PC-9 (cell line): ENCODE data around the gene SNX20. TPM values are rescaled to one million over a fixed set of nuclear protein-coding genes. Genes with fewer than 3 reads are reported as not detected.

Source experiments
- BruUV-seq: library from RNA; stranded (reverse); fragments of 400-500 nt; replicated peaks from 2 replicates; lab custom pipeline; 2021; lab: Mats Ljungman, UMichigan
- CTCF ChIA-PET: fragments of 300-600 bp; sonication (Branson Sonifier 250); formaldehyde crosslinking; loops from one replicate; lab custom pipeline; 2022; ENCODE audit warnings: antibody characterized with exemption; lab: Charles Lee
- POLR2A ChIA-PET: fragments of 300-600 bp; sonication (Branson Sonifier 250); formaldehyde crosslinking; loops from one replicate; lab custom pipeline; 2022; ENCODE audit warnings: antibody characterized with exemption; ENCODE audit not compliant: unreplicated experiment; lab: Charles Lee
- DNase-seq, 2 experiments: peaks; one replicate each; pipeline versions ENCODE4 v3.0.0 to v3.0.0-alpha.2; 2015 to 2022; ENCODE audit warnings: mixed read lengths in 1 of 2
- H2AFZ ChIP-seq: fragments of 200-600 bp; sonication (generic); 2 replicates; pipeline ENCODE4 v1.8.1; 2017; ENCODE audit warnings: antibody characterized with exemption
- H3F3A ChIP-seq: fragments of 200-600 bp; sonication (generic); 2 replicates; pipeline ENCODE4 v1.8.1; 2017; ENCODE audit warnings: antibody characterized with exemption, mild to moderate bottlenecking, low read depth; ENCODE audit not compliant: insufficient read depth
- H3K27ac ChIP-seq: fragments of 200-600 bp; sonication (generic); 2 replicates; pipeline ENCODE4 v1.6.1; 2016; ENCODE audit warnings: mixed run types
- H3K27me3 ChIP-seq: fragments of 200-600 bp; sonication (generic); 2 replicates; pipeline ENCODE4 v1.6.1; 2016; ENCODE audit warnings: low read depth, mixed run types; ENCODE audit not compliant: insufficient read depth
- H3K36me3 ChIP-seq: fragments of 200-600 bp; sonication (generic); 2 replicates; pipeline ENCODE4 v1.6.1; 2016; ENCODE audit warnings: low read depth, mixed run types
- H3K4me1 ChIP-seq: fragments of 200-600 bp; sonication (generic); replicated peaks from 2 replicates; pipeline ENCODE4 v1.6.1; 2016; ENCODE audit warnings: mixed run types; ENCODE audit not compliant: insufficient read depth
- H3K4me2 ChIP-seq: fragments of 200-600 bp; sonication (generic); 2 replicates; pipeline ENCODE4 v1.6.1; 2017; ENCODE audit warnings: mixed run types
- H3K4me3 ChIP-seq: fragments of 200-600 bp; sonication (generic); 2 replicates; pipeline ENCODE4 v1.6.1; 2016; ENCODE audit warnings: mixed run types
- H3K79me2 ChIP-seq: fragments of 200-600 bp; sonication (generic); 2 replicates; pipeline ENCODE4 v1.6.1; 2017; ENCODE audit warnings: low read depth, mixed run types
- H3K9me2 ChIP-seq: fragments of 200-600 bp; sonication (generic); 2 replicates; pipeline ENCODE4 v1.8.1; 2017; ENCODE audit warnings: mild to moderate bottlenecking; ENCODE audit not compliant: insufficient read depth
- H3K9me3 ChIP-seq: fragments of 200-600 bp; sonication (generic); 2 replicates; pipeline ENCODE4 v1.8.1; 2016; ENCODE audit warnings: low read depth; ENCODE audit not compliant: insufficient read depth
- H4K20me1 ChIP-seq: fragments of 200-600 bp; sonication (generic); 2 replicates; pipeline ENCODE4 v1.8.1; 2017; ENCODE audit not compliant: insufficient read depth
- EZH2 ChIP-seq: fragments of 200-600 bp; sonication (generic); IDR thresholded peaks from 2 replicates; pipeline ENCODE4 v1.8.0; 2017; ENCODE audit warnings: antibody characterized with exemption, low read depth
- intact Hi-C: fragments of 100-400 bp; cut with micrococcal nuclease; formaldehyde crosslinking; loops from one replicate; pipeline ENCODE4 v1.10.0; 2022; ENCODE audit not compliant: unreplicated experiment
- total RNA-seq: library from RNA; stranded (reverse); gene quantifications from 2 replicates; pipeline ENCODE4 v1.2.3, GENCODE V29; 2021
- TF ChIP-seq, protein P1 (sequence below): fragments of 200-600 bp; sonication (generic); conservative IDR thresholded peaks from 2 replicates; pipeline ENCODE4 v1.6.1; 2017; ENCODE audit warnings: mixed run types, antibody characterized with exemption, mild to moderate bottlenecking, moderate library complexity

The SNX20 gene
- total RNA-seq, 1 experiment from 2014 or later: not detected

DNA sequence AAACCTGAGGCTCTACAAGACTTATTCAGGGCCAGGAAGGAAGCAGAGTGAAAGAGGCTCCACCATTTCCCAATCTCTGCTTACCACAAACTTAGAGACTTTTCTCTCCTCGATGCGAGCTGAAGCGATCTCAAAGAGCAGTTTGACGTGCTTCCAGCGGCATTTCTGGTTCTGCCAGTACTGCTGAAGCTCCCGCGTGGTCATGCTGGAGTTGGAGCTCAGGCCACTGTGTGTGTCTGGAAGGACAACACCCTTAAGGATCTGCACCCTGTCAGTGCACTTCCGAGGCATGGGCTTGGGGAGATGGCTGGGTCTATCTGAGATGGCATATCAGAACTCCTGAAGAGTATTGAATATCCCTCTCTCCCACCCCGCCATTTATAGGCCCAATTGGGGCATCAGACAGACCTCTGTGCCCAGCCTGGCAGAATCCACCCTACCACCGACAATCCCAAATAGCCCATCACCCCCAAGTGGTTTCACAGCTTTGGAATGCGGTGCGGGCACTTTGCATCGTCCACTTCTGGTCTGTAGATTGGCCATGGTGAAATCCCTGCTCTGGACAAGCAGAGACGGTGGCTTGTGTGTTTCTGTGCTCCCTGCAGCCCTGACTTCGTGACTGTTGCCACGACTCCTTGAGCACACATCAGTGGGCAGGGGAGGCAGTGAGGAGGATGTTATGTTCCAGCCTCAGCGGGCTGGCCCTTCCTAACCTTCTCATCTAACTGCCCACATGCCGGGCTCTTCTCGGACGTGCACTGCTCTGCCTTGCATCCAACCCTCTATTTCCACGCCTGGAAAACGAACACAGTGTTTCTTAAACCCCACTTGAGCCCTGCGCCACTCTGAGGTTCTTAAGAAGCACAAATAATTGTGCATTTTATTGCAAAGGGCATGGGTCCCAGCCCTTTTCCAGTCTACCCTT lies 5.2 kb downstream of the SNX20 start:
- H3K79me2 ChIP-seq: no peaks in the 10 kb centered on the region
- H3K4me2 ChIP-seq: no peak overlapping the region
- intact Hi-C loops: loop anchor here (5.0 kb wide), 1 partner anchor 41 kb away; no protein-coding TSS in a partner anchor
- peak; percentile 53 to 58 for DNase-seq
- H3K9me3 ChIP-seq: peaks cover 21% of the 10 kb centered on the region; the same call in 1 of the 2 replicates
- H4K20me1 ChIP-seq: no peaks in the 10 kb centered on the region
- BruUV-seq: no TSS peak
- no peak overlapping the region for H3K4me3 ChIP-seq
- no peak overlapping the region for H3K27ac ChIP-seq
- H3K9me2 ChIP-seq: no peaks in the 10 kb centered on the region
- no peak for TF ChIP-seq EZH2
- TF ChIP-seq, protein P1, sequence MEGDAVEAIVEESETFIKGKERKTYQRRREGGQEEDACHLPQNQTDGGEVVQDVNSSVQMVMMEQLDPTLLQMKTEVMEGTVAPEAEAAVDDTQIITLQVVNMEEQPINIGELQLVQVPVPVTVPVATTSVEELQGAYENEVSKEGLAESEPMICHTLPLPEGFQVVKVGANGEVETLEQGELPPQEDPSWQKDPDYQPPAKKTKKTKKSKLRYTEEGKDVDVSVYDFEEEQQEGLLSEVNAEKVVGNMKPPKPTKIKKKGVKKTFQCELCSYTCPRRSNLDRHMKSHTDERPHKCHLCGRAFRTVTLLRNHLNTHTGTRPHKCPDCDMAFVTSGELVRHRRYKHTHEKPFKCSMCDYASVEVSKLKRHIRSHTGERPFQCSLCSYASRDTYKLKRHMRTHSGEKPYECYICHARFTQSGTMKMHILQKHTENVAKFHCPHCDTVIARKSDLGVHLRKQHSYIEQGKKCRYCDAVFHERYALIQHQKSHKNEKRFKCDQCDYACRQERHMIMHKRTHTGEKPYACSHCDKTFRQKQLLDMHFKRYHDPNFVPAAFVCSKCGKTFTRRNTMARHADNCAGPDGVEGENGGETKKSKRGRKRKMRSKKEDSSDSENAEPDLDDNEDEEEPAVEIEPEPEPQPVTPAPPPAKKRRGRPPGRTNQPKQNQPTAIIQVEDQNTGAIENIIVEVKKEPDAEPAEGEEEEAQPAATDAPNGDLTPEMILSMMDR: no peak
- CTCF ChIA-PET: interaction anchor here (2.1 kb wide), 1 partner anchor 130 kb away, joined by 8 read pairs; no protein-coding TSS in a partner anchor
- no peaks in the 10 kb centered on the region for H3K27me3 ChIP-seq
- POLR2A ChIA-PET: interaction anchor here (0.6 kb wide), 1 partner anchor 52 kb away, joined by 4 read pairs; no protein-coding TSS in a partner anchor
- H3F3A ChIP-seq: no peaks in the 10 kb centered on the region
- no peak overlapping the region for H2AFZ ChIP-seq
- H3K4me1 ChIP-seq: peaks cover 13% of the 10 kb centered on the region
- no peaks in the 10 kb centered on the region for H3K36me3 ChIP-seq

DNA sequence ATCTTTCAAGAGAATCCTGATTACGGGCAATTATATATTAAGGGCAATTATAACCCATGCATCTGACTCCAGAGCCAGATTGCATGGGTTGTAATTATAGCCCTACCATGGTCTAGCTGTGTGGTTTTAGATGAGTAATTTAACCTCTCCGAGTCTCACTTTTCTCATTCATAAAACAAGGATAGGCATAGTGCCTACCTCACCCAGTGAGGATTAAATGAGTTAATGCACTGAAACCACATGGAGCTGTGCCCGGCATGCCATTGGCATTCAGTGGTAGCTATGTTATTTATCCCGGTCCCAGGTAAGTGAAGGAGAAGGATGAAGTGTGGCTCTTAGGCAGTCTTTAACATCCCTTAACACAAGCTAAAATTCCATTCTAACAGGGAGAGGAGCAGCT lies 6.3 kb downstream of the SNX20 start:
- H3K9me3 ChIP-seq: peaks cover 21% of the 10 kb centered on the region; the same call in 1 of the 2 replicates
- no peak overlapping the region for H3K27ac ChIP-seq
- no peaks in the 10 kb centered on the region for H3K36me3 ChIP-seq
- H3K27me3 ChIP-seq: no peaks in the 10 kb centered on the region
- no peak overlapping the region for H3K4me3 ChIP-seq
- H3K9me2 ChIP-seq: no peaks in the 10 kb centered on the region
- CTCF ChIA-PET: interaction anchor here (2.1 kb wide), 1 partner anchor 132 kb away, joined by 8 read pairs; no protein-coding TSS in a partner anchor
- TF ChIP-seq, protein P1: no peak
- TF ChIP-seq EZH2: no peak
- no peak for DNase-seq
- BruUV-seq: no TSS peak
- H3F3A ChIP-seq: no peaks in the 10 kb centered on the region
- no peak overlapping the region for H2AFZ ChIP-seq
- H3K4me2 ChIP-seq: no peak overlapping the region
- H3K4me1 ChIP-seq: peaks cover 13% of the 10 kb centered on the region
- POLR2A ChIA-PET: no interaction called here
- intact Hi-C loops: loop anchor here (5.0 kb wide), 1 partner anchor 42 kb away; no protein-coding TSS in a partner anchor
- no peaks in the 10 kb centered on the region for H4K20me1 ChIP-seq
- no peaks in the 10 kb centered on the region for H3K79me2 ChIP-seq

DNA sequence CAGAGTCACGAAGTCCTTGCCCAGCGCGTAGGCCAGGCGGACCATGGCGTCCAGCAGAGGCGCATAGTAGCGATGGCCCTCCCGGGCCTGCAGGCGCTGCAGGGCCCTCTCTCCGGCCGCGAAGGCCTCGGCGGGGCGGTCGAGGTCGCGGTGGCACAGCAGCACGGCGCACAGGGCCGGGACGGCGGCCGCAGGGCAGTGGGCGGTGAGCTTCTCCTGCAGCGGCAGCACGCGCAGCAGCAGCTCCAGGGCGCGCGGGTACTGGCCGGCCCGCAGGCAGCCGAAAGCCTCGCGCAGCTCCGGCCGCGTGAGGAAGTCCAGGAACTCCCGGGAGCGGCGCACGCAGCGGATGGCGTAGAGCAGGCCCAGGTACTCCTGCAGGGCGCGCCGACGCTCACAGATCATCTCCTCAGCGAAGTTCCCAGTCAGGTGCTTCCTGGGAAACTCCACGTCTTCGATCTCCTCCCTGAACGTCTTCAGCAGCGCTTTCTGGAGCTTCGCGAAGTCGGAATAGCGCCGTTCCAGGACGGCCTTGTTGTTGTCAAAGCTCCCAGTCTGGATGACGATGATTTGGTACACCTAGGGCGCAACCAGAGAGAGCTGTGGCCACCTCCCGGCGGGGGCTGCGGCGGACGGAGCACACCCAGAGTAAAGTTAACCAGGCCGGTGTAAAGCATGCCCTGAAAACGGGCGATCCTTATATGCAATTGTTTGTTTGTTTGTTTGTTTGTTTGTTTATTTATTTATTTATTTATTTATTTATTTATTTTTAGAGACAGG lies 7.4 kb downstream of the SNX20 start:
- Histone ChIP-seq H3K27ac (no peak overlapping the region), H3K27me3 (no peaks in the 10 kb centered on the region), H4K20me1 (no peaks in the 10 kb centered on the region), H3K4me1 (peaks cover 18% of the 10 kb centered on the region), H3K4me3 (no peak overlapping the region), H3K9me2 (no peaks in the 10 kb centered on the region), H3K79me2 (no peaks in the 10 kb centered on the region), H2AFZ (no peak overlapping the region), H3K4me2 (no peak overlapping the region), H3K9me3 (peaks cover 21% of the 10 kb centered on the region; the same call in 1 of the 2 replicates), H3K36me3 (no peaks in the 10 kb centered on the region), H3F3A (no peaks in the 10 kb centered on the region)
- BruUV-seq: no TSS peak
- POLR2A ChIA-PET: interaction anchor here (0.6 kb wide), 1 partner anchor 14 kb away, joined by 3 read pairs; no protein-coding TSS in a partner anchor
- no peak for DNase-seq
- CTCF ChIA-PET: no interaction called here
- TF ChIP-seq EZH2: no peak
- TF ChIP-seq, protein P1: no peak
- intact Hi-C loops: no loop called here
